HepG2 (cell line): Measurements from ENCODE around the gene RBX1.

ENCODE experiments used
- BRD4 ChIP-seq: sonication (generic); formaldehyde crosslinking; IDR thresholded peaks from 2 replicates; pipeline ENCODE4 v1.4.0; 2020; ENCODE audit warnings: missing genetic modification reagents
- JUN ChIP-seq: sonication (generic); formaldehyde crosslinking; IDR thresholded peaks from 2 replicates; pipeline ENCODE4 v1.4.0; 2020; ENCODE audit warnings: mild to moderate bottlenecking, missing genetic modification reagents
- STAG1 ChIP-seq: sonication (generic); formaldehyde crosslinking; IDR thresholded peaks from 2 replicates; pipeline ENCODE4 v1.4.0; 2020; ENCODE audit warnings: missing genetic modification reagents
- TAF1 ChIP-seq: sonication (generic); formaldehyde crosslinking; IDR thresholded peaks from 2 replicates; pipeline ENCODE4 v1.4.0; 2020; ENCODE audit warnings: missing genetic modification reagents
- ZNF616 ChIP-seq: sonication (generic); formaldehyde crosslinking; IDR thresholded peaks from 2 replicates; pipeline ENCODE4 v1.5.0; 2020; ENCODE audit warnings: low read depth, mild to moderate bottlenecking, missing genetic modification reagents
- TF ChIP-seq, protein P1 (sequence below): sonication (generic); formaldehyde crosslinking; IDR thresholded peaks from 2 replicates; pipeline ENCODE4 v1.4.0; 2020; ENCODE audit warnings: mild to moderate bottlenecking, missing genetic modification reagents

DNA sequence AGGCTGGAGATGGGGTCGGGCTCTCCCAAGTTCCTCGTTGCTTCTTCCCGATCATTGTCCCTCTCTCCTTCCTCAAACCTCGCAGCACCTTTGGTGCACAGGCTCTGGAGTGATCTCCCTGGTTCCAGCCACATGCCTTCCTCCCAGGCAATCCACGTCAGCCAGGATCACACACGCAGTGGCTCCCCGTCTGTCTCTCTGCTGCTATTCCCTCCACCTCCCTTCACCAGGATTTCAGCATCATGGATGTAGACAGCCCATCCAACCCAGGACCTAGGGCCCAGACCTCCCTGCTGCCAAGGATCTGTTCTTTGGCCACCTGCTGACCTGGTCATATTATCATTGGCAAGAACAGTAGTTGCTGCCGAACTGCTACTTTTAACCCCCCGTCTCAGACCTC, 40.1 kb downstream of the RBX1 start:
- TF ChIP-seq STAG1 (no peak), BRD4 (no peak), JUN (no peak), TAF1 (CRISPR knock-in tag) (no peak), ZNF616 (no peak)
- TF ChIP-seq, protein P1, sequence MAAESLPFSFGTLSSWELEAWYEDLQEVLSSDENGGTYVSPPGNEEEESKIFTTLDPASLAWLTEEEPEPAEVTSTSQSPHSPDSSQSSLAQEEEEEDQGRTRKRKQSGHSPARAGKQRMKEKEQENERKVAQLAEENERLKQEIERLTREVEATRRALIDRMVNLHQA (CRISPR knock-in tag): no peak
